ENCODE results near the gene IL12RB2.

GRCh38 chr1:67420835-67421492, 113.3 kb downstream of the IL12RB2 start:
- TF ChIP-seq POLR2A (IDR thresholded peaks at IDR 0.05; ENCODE audit: low read depth, low read length) (no peak), POLR2AphosphoS5 (IDR thresholded peaks at IDR 0.05; ENCODE audit: low read depth, low read length) (no peak)
